GM19043 (cell line): ENCODE data around the gene F12.

Experiments used
- ATAC-seq: cut with Tn5 transposase; IDR thresholded peaks from one replicate; pipeline ENCODE4 v1.9.1; 2021; ENCODE audit warnings: low read depth; ENCODE audit not compliant: unreplicated experiment

F12 gene

DNA sequence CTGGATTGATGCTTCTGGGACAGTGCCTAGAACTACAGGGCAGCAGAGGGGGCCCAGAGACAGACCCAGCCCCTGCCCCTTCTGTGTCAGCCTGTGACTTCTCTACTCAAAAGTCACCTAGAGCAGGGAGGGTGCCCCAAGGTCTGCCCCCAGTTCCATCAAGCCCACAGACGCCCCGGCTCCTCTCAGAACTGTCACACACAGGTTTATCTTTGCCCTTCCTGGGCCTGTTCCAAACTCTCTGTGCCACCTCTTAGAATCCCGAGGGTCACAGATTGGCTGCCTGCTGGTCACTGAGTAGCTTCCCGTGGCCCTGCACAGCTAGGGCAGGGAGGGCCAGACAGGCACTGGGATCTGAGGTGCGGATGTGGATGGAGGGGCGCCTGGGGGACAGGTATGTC, 49.9 kb downstream of the F12 start:
- ATAC-seq = no peak

DNA sequence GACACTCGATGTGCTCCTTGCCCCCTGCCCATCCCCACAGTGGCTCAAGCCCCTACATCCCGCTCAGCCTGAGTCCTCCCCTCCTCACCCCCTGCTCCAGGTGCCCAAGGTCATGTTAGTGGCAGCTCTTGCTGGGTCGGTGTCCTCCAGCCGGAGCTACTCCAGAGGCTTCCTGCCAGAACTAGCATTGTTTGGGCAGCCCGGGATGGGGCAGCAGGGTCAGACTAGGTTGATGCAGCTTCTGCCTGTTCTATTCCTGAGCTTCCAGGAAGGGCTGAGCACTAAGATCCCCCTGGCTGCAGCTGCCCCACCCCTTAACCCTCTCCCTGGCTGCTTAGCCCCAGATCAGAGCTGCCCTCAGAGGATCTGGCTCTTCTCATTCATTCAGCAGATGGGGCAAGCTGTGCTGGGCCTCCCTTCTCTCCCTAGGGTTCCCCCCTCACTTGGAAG, 51.0 kb downstream of the F12 start:
- no peak for ATAC-seq

- ATAC-seq = peak; percentile 93
Measured at GRCh38 chr5:177357459-177358351, 51.7 kb downstream of the F12 start, which contains the start of gene RGS14. RGS14 (plus strand) TSS chr5:177357924; CDS start chr5:177358025, 101 bp downstream.

GRCh38 chr5:177357146-177357458, 52.3 kb downstream of the F12 start:
- ATAC-seq = peak; percentile 4

DNA sequence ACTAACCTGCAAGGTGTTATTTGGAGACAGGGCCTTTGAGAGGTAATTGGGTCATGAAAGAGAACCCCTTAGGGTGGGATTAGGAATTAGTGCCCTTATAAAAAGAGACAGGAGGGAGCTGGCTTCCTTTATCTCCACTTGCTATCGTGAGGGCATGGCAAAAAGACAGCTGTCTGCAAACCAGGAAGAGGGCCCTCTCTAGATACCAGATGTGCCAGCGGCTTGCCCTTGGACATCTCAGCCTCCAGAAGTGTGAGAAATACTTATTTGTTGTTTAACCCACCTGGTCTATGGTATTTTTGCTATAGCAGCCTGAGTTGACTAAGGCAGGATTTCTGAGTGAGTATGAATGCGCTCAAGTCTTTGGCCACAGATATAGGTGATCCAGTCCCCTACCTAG, 52.6 kb downstream of the F12 start:
- no peak for ATAC-seq

- no peak for ATAC-seq
Measured at GRCh38 chr5:177355868-177356168, 53.5 kb downstream of the F12 start.

GRCh38 chr5:177355162-177355867, 54.0 kb downstream of the F12 start:
- no peak for ATAC-seq

GRCh38 chr5:177354711-177355110, 54.7 kb downstream of the F12 start:
- ATAC-seq = no peak

DNA sequence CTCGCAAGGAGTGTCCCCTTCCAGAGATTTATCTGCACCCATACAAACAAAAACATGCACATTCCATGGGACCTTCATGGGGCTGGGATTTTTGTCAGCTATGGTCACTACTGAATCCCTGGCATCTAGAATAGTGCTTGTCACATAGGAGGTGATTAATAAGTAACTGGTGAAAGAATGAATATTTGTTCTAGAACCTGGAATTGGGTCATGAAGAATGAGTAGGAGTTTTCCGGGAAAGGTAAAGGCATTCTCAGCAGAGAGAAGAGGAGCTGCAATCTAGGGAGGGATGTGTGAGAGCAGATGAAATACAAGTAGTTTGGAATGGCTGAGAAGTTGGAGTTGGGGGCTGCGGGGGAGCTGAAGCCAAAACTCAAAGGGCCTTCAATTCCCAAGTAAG, 55.1 kb downstream of the F12 start:
- ATAC-seq = no peak

GRCh38 chr5:177353093-177353492, 56.3 kb downstream of the F12 start:
- no peak for ATAC-seq
